ENCODE measurements around the gene C4orf51.
"Not testable (repeated sequence)": the region's sequence is repeated elsewhere in the genome, so short reads cannot be mapped to it uniquely, and the experiment has no call there.

The C4orf51 gene

DNA sequence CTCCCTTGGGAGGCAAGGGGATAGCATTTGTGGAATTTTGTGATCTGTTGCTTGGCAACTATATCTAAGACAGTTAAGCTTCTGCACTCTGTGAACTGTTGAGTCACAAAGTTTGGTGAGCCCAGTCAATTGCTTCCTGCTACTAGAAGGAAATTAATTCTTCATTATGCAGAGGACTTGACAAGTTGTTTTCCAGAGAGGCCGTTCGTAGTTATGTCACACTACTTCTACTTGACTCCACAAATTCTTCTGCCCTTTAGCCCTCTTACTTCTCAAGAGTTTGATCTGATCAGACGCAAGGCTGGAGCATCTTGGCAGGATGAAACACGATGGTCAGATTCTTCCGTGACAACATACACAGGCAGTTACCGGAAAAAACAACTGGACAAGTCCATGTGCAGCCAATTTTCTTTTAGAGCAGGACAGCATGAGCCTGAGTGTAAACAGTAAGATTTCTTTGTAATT lies at the start of gene C4orf51:
Gene C4orf51, plus strand, starts transcription at position 156 of the 465 bp plus-strand sequence. Its CDS starts 58 bp downstream, at position 214.
- DNase-seq (ENCODE audit: low spot score), result peak; percentile 76

DNA sequence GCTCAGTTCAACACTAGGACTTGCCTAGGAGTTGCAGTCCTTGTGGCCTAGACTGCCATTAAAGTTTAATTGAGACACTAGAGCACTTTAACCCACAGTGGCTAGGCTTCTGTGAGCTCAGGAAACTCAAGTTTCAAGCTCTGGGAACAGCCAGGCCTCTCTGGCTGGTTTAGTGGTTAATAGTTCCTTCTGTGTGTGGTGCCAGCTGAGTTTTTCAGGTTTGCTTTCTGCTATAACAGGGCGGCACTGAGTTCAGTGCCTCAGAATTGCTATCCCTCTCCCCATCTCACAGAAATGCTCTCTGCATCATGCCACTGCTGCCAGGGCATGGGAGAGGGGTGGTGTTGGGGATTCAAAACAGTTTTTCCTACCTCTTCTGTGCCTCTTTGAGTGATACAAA lies 44.8 kb upstream of the C4orf51 start:
- DNase-seq (ENCODE audit: low spot score), result no peak

DNA sequence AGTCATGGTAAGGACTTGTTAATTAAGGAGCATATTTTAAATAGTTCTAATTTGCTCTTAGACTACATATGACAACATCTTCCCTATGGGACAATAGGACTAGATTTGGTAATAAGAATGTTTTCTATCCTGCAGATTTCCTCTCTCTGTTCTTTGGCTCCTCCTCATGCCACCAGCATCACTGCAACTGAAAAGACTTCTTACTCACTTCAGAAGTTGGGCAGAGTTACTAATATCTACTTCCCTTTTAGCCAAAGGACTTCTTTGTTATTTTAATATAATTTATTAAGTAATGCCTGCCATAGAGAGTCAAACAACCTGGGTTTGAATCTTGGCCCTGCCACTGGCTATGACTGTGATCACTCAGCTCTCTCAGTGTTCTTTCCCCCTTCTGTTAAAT lies 44.3 kb upstream of the C4orf51 start:
- no peak for DNase-seq (ENCODE audit: low spot score)

DNA sequence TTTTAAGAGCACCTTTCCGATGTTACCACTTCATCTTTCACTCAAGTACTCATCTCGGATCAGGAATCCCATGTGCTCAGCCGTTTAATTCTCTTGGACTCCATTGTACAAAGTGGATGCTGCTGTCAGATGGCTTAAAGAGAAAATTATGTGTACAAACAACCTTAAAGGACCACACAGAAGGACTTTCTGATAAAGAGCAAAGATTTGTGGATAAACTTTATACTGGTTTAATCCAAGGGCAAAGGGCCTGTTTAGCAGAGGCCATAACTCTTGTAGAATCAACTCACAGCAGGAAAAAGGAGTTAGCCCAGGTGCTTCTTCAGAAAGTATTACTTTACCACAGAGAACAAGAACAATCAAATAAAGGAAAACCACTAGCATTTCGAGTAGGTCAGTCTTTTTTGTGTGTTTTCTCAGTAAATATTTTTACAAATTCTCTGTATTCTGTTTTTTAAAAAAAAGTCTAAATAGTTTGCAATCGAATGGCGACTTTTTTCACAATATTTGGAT lies 40.7 kb upstream of the C4orf51 start:
- no peak for DNase-seq (ENCODE audit: low spot score)

DNA sequence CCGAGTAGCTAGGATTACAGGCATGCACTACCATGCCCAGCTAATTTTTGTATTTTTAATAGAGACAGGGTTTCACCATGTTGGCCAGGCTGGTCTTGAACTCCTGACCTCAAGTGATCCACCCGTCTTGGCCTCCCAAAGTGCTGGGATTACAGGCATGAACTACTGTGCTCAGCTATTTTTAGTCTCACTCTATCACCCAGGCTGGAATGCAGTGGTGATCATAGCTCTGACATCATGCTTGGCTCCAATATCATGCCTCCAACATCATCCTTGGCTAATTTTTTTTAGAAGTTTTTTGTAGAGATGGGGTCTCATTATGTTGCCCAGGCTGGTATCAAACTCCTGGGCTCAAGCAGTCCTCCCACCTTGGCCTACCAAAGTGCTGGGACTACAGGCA lies 39.7 kb upstream of the C4orf51 start:
- DNase-seq (ENCODE audit: low spot score), result peak; percentile 20

DNA sequence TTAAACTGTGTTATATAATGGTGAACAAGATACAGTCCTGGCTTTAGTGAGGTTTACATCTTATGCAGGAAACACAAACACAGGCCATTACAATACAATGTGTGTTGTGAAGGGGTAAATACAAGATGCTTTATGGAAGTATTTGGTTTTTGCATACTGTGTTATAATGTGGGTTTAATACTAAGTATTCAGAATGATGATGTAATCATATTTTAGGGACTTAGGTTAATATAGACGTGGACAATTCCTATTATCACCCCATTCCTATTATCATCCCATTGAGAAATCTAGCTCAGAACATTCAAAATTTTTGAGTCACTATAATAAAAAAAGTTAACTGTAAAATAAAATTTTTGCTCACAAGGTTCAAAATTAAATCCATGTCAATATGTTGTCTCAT lies 36.7 kb upstream of the C4orf51 start:
- no peak for DNase-seq (ENCODE audit: low spot score)

DNA sequence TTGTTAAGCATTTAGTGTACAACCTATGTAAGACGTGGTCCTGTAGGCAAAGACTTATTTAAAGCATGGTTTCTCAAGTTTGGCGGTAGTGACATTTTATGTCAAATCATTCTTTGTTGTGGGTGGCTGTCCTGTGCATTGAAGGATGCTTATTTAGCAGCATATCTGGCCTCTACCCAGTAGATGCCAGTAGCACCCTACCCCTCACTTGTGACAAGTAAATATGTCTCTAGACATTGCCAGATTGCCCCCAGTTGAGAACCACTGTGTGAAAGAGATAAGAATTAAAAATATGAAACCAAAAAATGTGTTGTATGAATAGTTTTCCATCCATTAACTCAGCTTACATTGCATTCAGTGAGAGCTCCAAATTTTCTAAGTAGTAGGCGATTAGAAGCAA lies 35.2 kb upstream of the C4orf51 start:
- DNase-seq (ENCODE audit: low spot score), result no peak

DNA sequence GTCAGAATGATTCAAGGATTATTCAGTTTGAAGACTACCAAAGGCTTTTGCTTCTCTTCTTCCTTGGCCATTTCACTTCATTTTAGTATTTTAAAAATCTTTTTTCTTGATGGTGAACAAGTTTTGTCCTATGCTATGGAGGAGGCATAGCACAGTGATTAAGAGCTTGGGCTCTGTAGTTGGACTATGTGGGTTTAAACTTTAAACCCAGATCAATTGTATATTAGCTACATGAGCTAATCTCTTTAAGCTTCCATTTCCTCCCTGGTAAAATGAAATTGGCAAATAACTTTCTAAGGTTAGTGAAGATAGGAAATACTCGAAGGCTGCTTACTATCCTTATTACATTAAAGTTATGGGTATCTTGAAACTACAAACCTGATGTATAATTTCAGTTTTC lies 23.8 kb upstream of the C4orf51 start:
- DNase-seq (ENCODE audit: low spot score), result no peak

DNA sequence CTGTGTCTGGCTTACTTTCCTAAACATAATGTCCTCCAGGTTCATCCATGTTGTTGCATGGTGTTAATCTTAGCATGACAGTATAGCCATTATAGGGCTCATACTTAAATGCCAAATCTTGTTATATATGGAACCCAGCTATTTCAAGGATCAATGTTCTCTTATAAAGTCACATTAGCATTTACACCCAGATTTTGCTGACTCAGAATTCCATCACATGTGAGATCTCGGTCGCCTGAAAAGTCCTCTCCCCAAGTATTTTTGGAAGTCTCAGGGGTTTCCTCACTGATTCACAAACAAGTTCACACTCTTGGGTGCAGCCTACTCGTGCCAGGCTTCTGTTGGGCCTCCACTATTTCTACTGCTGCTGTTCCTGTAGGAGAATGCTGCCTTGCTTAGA lies 19.9 kb upstream of the C4orf51 start:
- DNase-seq (ENCODE audit: low spot score), result no peak

DNA sequence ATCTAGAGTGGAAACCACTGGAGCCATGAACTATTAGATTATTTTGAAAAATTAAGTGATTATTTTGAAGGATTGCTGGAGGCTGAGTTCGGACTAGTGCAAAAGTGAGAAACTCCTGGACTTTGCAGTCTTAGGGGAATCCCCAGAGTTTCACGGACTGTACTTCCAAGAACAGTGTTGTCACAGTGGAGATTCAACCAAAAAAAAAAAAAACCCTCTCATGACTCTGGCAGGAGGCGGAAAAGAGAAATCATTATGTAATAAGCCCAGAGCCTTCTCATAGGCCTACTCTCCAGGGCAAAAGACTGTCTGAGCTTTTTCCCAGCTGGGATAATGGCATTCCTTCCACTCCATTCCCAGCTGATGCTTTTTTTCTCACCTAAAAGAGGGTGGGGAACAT lies 16.8 kb upstream of the C4orf51 start:
- DNase-seq (ENCODE audit: low spot score), result no peak

DNA sequence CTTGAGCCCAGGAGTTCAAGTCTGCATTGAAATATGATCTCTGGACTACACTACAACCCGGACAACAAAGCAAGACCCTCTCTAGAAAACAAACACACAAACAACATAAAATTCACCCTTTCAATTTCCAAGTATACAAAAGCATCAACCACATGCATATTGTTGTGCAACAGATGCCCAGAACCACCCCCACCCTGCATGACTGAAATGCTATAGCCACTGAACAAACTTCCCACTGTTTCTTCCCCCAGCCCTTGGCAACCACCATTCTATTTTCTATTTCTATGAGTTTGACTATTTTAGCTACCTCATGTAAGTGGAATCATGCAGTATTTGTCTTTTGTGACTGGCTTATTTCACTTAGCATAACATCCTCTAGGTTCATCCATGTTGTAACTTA lies 14.2 kb upstream of the C4orf51 start:
- no peak for DNase-seq (ENCODE audit: low spot score)

DNA sequence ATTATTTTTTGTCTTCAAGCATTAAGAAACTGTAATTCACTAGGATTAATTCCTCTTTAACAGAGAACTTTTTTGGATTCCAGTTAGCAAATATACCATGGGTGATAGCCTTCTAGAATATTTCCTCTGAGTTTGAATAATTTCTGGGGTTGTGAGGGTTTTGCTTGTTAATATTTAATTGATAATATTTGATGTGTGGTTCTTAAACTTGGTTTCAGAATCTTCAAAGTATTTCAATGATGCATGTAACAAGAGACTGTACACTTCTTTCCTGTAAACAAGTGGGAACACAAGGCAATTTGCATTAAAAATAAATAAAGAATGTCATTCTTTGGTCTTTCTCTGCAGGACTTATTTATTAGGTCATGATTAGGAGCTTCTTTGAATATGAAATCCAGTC lies 9.5 kb upstream of the C4orf51 start:
- no peak for DNase-seq (ENCODE audit: low spot score)

DNA sequence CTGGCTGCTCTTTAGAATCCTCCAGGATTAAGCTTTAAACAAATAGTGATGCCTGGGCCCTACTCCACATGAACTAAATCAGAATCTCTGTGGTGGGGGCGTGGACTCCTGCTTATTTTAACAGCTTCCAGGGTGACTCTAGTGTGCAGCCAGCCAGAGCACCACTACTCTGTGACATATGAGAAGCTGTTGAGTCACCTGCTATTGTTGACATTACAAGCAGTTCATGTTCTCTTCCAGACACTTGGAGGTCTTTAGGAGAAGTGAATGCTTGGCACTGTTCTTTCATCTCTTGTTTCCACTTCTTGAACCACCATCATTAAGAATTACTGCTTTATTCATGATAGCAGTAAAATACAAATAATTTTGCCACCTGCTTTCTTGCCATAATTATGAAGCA lies 426 bp upstream of the C4orf51 start:
- DNase-seq (ENCODE audit: low spot score), result peak; percentile 82

DNA sequence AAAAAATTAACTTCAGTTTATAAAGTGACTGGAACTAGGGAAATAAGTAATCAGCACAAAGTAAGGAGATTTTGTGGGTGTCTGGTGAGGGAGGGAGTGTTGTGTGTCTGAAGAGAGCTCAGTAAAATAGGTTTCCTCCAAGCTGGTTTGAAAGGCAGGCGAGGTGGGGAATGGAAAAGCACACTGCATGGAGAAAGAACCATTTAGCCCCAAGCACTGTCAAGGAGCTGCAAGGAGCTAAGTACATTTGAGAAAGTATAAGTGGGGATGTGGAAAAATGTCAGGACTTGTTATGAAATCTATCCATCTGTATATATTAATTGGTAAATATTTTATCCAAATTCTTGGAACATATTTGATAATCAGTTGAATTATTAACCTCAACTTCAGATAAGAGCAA lies 956 bp downstream of the C4orf51 start:
- no peak for DNase-seq (ENCODE audit: low spot score)

DNA sequence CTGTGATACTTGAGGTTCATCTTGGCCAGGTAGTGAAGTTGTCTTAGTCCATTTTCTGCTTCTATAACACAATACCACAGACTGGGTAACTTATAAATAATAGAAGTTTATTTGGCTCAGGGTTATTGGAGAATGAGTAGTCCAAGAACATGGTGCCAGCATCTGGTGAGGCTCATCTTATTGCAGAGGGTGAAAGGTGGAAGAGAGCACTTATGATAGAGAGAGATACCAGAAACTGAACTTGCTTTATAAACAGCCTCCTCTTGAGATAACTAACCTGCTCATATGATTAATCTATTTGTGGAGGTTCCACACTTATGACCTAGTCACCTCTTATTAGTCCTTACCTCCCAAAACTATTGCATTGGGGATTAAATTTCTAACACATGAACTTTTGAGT lies 1.6 kb downstream of the C4orf51 start:
- no peak for DNase-seq (ENCODE audit: low spot score)

DNA sequence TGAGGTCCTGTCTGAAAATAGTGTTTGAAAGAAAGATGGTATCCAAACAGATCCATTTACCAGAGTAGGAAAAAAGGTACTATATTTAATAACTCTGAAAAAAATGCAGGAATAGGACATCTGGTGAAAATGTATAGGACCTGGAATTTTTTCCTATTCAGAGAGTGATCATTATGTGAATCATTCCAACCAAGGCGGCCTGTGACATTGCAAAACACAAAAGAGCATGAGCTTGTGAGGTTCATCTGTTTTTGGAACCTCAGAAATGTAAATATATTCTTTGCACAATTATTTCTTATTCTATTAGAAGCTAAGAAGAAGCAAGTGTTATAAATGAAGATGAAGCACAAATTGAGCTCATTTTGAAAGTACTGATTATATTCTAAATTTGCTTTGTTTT lies 2.0 kb downstream of the C4orf51 start:
- DNase-seq (ENCODE audit: low spot score), result peak; percentile 9

DNA sequence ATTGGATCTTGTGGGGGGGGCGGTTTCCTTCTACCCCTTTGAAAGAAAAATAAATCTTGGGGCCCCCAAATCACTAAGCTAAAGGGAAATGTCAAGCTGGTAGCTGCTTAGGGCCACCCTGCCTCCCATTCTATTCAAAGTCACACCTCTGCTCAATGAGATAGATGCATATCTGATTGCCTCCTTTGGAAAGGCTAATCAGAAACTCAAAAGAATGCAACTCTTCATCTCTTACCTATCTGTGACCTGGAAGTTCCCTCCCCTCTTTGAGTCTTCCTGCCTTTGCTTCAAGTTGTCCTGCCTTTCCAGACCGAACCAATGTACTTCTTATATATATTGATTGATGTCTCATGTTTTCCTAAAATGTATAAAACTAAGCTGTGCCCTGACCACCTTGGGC lies 7.0 kb downstream of the C4orf51 start:
- DNase-seq (ENCODE audit: low spot score), result no peak

DNA sequence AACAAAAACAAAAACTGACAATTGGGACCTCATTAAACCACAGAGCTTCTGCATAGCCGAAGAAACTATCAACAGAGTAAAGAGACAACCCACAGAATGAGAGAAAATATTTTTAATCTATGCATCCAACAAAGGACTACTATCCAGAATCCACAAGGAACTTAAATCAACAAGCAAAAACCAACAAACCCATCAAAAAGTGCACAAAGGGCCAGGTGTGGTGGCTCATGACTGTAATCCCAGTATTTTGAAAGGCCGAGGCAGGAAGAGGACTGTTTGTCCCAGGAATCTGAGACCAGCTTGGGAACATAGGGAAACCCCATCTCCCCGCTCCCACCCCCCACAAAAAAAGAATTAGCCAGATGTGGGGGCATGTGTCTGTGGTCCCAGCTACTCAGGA lies 10.7 kb downstream of the C4orf51 start:
- DNase-seq (ENCODE audit: low spot score), result no peak

DNA sequence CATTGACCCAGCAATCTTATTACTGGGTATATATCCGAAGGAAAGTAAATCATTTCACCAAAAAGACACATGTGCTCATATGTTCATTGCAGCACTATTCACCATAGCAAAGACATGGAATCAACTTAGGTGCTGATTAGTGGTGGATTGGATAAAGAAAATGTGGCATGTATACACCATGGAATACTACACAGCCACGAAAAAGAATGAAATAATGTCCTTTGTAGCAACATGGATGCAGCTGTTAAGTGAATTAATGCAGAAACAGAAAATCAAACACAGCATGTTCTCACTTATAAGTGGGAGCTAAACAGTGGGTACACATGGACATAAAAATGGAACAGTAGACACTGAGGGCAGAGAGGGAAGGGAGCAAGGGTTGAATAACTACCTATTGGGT lies 11.5 kb downstream of the C4orf51 start:
- not testable (repeated sequence) for DNase-seq (ENCODE audit: low spot score)

DNA sequence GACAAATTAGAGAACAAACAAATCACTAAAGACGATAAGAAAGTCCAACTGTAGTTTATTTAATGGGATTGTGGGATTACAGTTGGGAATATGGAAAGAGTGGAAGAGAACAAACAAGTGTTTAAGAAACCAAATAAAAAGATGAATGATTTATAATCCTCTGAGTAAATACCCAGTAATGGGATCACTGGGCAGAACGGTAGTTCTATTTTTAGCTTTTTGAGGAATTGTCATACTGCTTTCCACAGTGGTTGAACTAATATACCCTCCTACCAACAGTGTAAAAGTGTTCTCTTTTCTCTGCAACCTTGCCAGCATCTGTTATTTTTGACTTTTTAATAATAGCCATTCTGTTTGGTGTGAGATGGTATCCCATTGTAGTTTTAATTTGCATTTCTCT lies 15.0 kb downstream of the C4orf51 start:
- DNase-seq (ENCODE audit: low spot score), result no peak

DNA sequence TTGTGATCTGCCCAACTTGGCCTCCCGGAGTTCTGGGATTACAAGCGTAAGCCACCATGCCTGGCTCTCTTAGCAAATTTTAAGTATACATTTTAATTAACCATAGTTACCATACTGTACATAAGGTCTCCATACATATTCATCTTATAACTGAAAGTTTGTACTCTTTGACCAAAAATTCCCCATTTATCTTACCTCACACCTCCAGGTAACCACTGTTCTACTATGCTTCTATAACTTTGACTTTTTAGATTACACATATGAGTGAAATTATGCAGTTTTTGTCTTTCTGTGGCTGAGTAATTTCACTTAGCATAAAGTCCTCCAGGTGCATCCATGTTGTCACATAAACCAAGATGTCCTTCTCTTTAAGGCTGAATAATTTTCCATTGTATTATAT lies 17.4 kb downstream of the C4orf51 start:
- no peak for DNase-seq (ENCODE audit: low spot score)

DNA sequence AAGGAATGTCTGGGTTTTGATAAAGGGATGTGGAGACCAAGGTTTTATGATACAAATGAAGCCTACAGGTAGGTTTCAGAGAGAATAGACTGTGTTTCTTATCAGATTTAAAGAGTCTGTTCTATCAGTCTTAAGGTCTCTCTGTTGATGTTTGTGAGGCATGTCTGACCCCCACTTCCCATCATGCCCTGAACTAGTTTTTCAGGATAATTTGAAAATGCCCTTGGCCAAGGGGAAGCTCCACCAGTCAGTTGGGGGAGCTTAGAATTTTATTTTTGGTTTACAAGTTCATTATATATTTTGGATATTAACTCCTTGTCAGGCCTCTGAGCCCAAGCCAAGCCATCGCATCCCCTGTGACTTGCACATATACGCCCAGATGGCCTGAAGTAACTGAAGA lies 18.6 kb downstream of the C4orf51 start:
- DNase-seq (ENCODE audit: low spot score), result no peak

DNA sequence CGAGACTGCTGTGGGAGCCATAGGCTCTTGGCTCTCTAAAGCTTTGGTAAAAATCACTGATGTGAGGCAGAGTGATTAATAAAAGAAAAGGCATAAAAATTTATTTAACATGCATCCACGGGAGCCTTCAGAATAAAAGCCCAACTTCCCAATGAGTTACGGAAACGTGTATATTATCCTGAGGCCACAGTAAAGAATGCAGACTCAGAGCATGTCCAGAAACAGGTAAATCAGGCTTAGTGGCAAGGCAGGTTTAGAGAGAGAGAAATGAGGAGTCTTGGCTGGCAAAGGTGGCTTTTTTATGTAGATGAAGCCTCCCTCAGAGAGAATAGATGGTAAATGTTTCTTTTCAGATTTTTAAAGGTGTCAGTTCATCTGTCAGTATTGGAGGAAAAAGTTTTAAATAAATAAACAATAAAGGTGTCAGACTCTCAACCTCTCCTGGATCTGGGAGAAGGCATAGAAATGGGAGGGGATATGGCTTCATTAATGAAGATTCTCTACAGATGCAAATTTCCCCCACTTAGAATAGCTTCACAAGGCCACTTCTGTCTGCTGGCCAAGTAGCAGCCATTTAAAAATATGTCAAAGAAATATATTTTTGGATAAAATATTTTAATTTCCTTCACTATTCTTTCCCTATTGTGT lies 24.0 kb downstream of the C4orf51 start:
- DNase-seq (ENCODE audit: low spot score), result no peak

DNA sequence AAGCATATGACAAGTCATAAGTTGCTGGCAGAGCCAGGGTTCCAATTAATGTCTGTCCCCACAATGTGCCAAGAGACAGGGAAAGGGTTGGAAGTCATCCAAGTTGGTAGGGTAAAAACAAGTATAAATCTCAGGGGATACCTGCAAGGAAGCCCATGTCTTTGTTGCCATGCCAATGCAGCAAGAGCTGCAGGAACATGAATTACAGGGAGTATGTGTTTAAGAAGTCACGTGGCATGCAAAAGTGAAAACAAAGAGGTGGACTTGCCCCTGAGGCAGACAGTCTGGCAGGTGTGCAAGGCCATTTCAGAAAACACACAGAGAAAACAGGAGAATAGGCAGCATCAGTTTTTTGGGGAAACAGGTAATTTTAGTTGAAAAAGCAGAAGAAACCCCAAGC lies 29.4 kb downstream of the C4orf51 start:
- no peak for DNase-seq (ENCODE audit: low spot score)

All from AG08395 (cell line).